Esophagus squamous epithelium (tissue), 4 donors: ENCODE measurements around the gene CADM2.

Source experiments
- POLR2A ChIP-seq, 4 donors: fragments of 450-650 bp; IDR thresholded peaks; one replicate each; pipeline ENCODE4 v1.6.1; 2017; ENCODE audit warnings: antibody characterized with exemption in 4 of 4, mild to moderate bottlenecking in 4 of 4, moderate library complexity in 3 of 4
- TF ChIP-seq, protein P1 (sequence below), 6 experiments: fragments of 450-650 bp in 4 of 6; fragments of 200-600 bp in 2 of 6; sonication (generic) in 2 of 6; IDR thresholded peaks; one replicate each; pipeline ENCODE4 v1.5.1; 2016 to 2019; ENCODE audit warnings: antibody characterized with exemption in 6 of 6, mild to moderate bottlenecking in 4 of 6, moderate library complexity in 4 of 6

DNA sequence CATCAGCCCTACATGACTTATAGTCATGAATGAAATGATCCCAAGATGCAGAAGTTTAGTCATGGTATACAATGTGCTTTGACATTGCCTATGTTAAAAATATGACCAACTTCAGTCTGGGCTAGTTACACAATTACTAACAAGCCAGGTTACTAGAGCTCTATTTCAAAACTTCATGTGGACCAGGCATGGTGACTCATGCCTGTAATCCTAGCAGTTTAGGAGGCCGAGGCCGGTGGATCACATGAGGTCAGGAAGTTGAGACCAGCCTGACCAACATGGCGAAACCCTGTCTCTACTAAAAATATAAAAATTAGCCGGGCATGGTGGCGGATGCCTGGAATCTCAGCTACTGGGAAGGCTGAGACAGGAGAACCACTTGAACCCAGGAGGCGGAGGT is 613.0 kb downstream of the CADM2 start:
- no peak for TF ChIP-seq POLR2A (IDR thresholded peaks at IDR 0.05)
- TF ChIP-seq, protein P1, sequence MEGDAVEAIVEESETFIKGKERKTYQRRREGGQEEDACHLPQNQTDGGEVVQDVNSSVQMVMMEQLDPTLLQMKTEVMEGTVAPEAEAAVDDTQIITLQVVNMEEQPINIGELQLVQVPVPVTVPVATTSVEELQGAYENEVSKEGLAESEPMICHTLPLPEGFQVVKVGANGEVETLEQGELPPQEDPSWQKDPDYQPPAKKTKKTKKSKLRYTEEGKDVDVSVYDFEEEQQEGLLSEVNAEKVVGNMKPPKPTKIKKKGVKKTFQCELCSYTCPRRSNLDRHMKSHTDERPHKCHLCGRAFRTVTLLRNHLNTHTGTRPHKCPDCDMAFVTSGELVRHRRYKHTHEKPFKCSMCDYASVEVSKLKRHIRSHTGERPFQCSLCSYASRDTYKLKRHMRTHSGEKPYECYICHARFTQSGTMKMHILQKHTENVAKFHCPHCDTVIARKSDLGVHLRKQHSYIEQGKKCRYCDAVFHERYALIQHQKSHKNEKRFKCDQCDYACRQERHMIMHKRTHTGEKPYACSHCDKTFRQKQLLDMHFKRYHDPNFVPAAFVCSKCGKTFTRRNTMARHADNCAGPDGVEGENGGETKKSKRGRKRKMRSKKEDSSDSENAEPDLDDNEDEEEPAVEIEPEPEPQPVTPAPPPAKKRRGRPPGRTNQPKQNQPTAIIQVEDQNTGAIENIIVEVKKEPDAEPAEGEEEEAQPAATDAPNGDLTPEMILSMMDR (IDR thresholded peaks at IDR 0.05) = no peak
